Measurements from ENCODE around the gene MTUS2. TPM values are rescaled to one million over a fixed set of nuclear protein-coding genes. Genes with fewer than 3 reads are reported as not detected.

MTUS2 gene
- total and polyA plus RNA-seq, 2 experiments from 2014 or later, result 0.27 to 0.38 TPM

DNA sequence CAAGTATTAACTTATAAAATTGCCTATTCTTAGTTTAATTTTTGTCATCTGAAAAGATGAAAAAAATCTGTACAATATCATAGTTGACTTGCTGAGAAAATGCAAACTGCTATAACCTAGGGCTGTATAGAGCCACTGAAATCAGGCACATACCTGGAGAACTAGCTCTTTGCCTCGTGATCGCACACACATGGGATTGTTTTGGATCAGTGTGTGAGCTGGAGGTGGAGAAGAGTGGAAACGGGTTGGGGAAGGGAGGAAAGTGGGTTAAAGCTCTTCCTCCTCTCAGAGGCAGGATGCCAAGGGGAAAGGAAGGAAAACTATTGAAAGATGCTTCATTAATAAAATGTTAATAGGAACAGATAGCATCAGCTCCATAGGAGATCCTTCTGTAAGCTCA lies 2.7 kb downstream of the MTUS2 start (continued):
- no peak for TF ChIP-seq EZH2phosphoT487 (IDR thresholded peaks at IDR 0.05; ENCODE audit: unreplicated experiment)
- TF ChIP-seq ZNF331 (CRISPR knock-in tag; IDR thresholded peaks at IDR 0.05; ENCODE audit: low read depth), result no peak
- TF ChIP-seq ZNF114 (CRISPR knock-in tag; IDR thresholded peaks at IDR 0.05), result no peak
- TF ChIP-seq, protein P1, sequence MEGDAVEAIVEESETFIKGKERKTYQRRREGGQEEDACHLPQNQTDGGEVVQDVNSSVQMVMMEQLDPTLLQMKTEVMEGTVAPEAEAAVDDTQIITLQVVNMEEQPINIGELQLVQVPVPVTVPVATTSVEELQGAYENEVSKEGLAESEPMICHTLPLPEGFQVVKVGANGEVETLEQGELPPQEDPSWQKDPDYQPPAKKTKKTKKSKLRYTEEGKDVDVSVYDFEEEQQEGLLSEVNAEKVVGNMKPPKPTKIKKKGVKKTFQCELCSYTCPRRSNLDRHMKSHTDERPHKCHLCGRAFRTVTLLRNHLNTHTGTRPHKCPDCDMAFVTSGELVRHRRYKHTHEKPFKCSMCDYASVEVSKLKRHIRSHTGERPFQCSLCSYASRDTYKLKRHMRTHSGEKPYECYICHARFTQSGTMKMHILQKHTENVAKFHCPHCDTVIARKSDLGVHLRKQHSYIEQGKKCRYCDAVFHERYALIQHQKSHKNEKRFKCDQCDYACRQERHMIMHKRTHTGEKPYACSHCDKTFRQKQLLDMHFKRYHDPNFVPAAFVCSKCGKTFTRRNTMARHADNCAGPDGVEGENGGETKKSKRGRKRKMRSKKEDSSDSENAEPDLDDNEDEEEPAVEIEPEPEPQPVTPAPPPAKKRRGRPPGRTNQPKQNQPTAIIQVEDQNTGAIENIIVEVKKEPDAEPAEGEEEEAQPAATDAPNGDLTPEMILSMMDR (conservative IDR thresholded peaks at IDR 0.05; ENCODE audit: low read depth in 2 of 2), result no peak

- DNase-seq (ENCODE audit: low spot score) (no peak), ATAC-seq (no peak)
- Histone ChIP-seq H3K36me3 (ENCODE audit: insufficient read depth) (no peaks in the 10 kb centered on the region), H3F3A (replicated peaks; ENCODE audit: low read depth) (0 out of 2 replicates have a peak, but pooled peaks cover 3% of the 10 kb centered on the region), H3K27ac (ENCODE audit: low read depth) (no peak overlapping the region), H4K20me1 (replicated peaks; ENCODE audit: insufficient read depth) (no peaks in the 10 kb centered on the region), H3K9me2 (ENCODE audit: insufficient read depth) (no peaks in the 10 kb centered on the region; the same call in 1 of the 2 replicates), H3K4me3 (no peak overlapping the region), H3K79me2 (replicated peaks; ENCODE audit: insufficient read depth) (no peaks in the 10 kb centered on the region), H3K4me2 (no peak overlapping the region), H3K27me3 (ENCODE audit: insufficient read depth) (peaks cover 50% of the 10 kb centered on the region), H2AFZ (no peak overlapping the region), H3K4me1 (ENCODE audit: insufficient read depth) (peaks cover 4% of the 10 kb centered on the region; the same call in 1 of the 2 replicates)
- Mint-ChIP-seq H3K36me3 (ENCODE audit: low read depth) (peaks cover 15% of the 10 kb centered on the region), H3K9me3 (peaks cover 36% of the 10 kb centered on the region), H3K4me1 (peaks cover 5% of the 10 kb centered on the region), H3K27me3 (ENCODE audit: insufficient read depth, low read depth, poor library complexity) (peaks cover 33% of the 10 kb centered on the region), H3K27ac (no peak overlapping the region), H3K4me3 (no peak overlapping the region)
- TF ChIP-seq ZNF331 (CRISPR knock-in tag; IDR thresholded peaks at IDR 0.05; ENCODE audit: low read depth), result no peak
- TF ChIP-seq, protein P2, sequence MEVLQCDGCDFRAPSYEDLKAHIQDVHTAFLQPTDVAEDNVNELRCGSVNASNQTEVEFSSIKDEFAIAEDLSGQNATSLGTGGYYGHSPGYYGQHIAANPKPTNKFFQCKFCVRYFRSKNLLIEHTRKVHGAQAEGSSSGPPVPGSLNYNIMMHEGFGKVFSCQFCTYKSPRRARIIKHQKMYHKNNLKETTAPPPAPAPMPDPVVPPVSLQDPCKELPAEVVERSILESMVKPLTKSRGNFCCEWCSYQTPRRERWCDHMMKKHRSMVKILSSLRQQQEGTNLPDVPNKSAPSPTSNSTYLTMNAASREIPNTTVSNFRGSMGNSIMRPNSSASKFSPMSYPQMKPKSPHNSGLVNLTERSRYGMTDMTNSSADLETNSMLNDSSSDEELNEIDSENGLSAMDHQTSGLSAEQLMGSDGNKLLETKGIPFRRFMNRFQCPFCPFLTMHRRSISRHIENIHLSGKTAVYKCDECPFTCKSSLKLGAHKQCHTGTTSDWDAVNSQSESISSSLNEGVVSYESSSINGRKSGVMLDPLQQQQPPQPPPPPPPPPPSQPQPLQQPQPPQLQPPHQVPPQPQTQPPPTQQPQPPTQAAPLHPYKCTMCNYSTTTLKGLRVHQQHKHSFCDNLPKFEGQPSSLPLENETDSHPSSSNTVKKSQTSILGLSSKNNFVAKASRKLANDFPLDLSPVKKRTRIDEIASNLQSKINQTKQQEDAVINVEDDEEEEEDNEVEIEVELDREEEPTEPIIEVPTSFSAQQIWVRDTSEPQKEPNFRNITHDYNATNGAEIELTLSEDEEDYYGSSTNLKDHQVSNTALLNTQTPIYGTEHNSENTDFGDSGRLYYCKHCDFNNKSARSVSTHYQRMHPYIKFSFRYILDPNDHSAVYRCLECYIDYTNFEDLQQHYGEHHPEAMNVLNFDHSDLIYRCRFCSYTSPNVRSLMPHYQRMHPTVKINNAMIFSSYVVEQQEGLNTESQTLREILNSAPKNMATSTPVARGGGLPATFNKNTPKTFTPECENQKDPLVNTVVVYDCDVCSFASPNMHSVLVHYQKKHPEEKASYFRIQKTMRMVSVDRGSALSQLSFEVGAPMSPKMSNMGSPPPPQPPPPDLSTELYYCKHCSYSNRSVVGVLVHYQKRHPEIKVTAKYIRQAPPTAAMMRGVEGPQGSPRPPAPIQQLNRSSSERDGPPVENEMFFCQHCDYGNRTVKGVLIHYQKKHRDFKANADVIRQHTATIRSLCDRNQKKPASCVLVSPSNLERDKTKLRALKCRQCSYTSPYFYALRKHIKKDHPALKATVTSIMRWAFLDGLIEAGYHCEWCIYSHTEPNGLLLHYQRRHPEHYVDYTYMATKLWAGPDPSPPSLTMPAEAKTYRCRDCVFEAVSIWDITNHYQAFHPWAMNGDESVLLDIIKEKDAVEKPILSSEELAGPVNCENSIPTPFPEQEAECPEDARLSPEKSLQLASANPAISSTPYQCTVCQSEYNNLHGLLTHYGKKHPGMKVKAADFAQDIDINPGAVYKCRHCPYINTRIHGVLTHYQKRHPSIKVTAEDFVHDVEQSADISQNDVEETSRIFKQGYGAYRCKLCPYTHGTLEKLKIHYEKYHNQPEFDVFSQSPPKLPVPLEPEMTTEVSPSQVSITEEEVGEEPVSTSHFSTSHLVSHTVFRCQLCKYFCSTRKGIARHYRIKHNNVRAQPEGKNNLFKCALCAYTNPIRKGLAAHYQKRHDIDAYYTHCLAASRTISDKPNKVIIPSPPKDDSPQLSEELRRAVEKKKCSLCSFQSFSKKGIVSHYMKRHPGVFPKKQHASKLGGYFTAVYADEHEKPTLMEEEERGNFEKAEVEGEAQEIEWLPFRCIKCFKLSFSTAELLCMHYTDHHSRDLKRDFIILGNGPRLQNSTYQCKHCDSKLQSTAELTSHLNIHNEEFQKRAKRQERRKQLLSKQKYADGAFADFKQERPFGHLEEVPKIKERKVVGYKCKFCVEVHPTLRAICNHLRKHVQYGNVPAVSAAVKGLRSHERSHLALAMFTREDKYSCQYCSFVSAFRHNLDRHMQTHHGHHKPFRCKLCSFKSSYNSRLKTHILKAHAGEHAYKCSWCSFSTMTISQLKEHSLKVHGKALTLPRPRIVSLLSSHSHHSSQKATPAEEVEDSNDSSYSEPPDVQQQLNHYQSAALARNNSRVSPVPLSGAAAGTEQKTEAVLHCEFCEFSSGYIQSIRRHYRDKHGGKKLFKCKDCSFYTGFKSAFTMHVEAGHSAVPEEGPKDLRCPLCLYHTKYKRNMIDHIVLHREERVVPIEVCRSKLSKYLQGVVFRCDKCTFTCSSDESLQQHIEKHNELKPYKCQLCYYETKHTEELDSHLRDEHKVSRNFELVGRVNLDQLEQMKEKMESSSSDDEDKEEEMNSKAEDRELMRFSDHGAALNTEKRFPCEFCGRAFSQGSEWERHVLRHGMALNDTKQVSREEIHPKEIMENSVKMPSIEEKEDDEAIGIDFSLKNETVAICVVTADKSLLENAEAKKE (CRISPR knock-in tag; IDR thresholded peaks at IDR 0.05), result no peak
- TF ChIP-seq, protein P1 (conservative IDR thresholded peaks at IDR 0.05; ENCODE audit: low read depth in 2 of 2), result no peak
- TF ChIP-seq, protein P3, sequence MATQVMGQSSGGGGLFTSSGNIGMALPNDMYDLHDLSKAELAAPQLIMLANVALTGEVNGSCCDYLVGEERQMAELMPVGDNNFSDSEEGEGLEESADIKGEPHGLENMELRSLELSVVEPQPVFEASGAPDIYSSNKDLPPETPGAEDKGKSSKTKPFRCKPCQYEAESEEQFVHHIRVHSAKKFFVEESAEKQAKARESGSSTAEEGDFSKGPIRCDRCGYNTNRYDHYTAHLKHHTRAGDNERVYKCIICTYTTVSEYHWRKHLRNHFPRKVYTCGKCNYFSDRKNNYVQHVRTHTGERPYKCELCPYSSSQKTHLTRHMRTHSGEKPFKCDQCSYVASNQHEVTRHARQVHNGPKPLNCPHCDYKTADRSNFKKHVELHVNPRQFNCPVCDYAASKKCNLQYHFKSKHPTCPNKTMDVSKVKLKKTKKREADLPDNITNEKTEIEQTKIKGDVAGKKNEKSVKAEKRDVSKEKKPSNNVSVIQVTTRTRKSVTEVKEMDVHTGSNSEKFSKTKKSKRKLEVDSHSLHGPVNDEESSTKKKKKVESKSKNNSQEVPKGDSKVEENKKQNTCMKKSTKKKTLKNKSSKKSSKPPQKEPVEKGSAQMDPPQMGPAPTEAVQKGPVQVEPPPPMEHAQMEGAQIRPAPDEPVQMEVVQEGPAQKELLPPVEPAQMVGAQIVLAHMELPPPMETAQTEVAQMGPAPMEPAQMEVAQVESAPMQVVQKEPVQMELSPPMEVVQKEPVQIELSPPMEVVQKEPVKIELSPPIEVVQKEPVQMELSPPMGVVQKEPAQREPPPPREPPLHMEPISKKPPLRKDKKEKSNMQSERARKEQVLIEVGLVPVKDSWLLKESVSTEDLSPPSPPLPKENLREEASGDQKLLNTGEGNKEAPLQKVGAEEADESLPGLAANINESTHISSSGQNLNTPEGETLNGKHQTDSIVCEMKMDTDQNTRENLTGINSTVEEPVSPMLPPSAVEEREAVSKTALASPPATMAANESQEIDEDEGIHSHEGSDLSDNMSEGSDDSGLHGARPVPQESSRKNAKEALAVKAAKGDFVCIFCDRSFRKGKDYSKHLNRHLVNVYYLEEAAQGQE (IDR thresholded peaks at IDR 0.05; ENCODE audit: unreplicated experiment), result no peak
- no peak for TF ChIP-seq EZH2phosphoT487 (IDR thresholded peaks at IDR 0.05; ENCODE audit: unreplicated experiment)
- TF ChIP-seq ZNF114 (CRISPR knock-in tag; IDR thresholded peaks at IDR 0.05), result no peak
- TF ChIP-seq NANOG (IDR thresholded peaks at IDR 0.05; ENCODE audit: borderline replicate concordance), result no peak
- no peak for TF ChIP-seq POLR2AphosphoS5 (IDR thresholded peaks at IDR 0.05; ENCODE audit: low read depth)
- TF ChIP-seq EZH2 (IDR thresholded peaks at IDR 0.05; ENCODE audit: low read depth, unreplicated experiment), result no peak
- no peak for TF ChIP-seq STAT1 (IDR thresholded peaks at IDR 0.05; ENCODE audit: unreplicated experiment)
- no peak for TF ChIP-seq CREB1 (CRISPR knock-in tag; IDR thresholded peaks at IDR 0.05; ENCODE audit: low read depth)
Observed at GRCh38 chr13:28825379-28825778, 5.2 kb downstream of the MTUS2 start.
